H1 (cell line): ENCODE data around the gene FAM83G. TPM values are rescaled to one million over a fixed set of nuclear protein-coding genes. Genes with fewer than 3 reads are reported as not detected.

Experiments used
- CTCF ChIA-PET: fragments of 300-600 bp; sonication (Branson Sonifier 250); formaldehyde crosslinking; loops from one replicate; lab custom pipeline; 2021; ENCODE audit not compliant: partially characterized antibody; lab: Charles Lee
- POLR2A ChIA-PET: fragments of 300-600 bp; sonication (Branson Sonifier 250); formaldehyde crosslinking; loops from one replicate; lab custom pipeline; 2021; ENCODE audit warnings: inconsistent platforms; ENCODE audit not compliant: partially characterized antibody; lab: Charles Lee
- DNase-seq, 2 experiments: peaks; one replicate each; pipeline versions ENCODE4 v3.0.0 to v3.0.0-alpha.2; 2010 to 2022; ENCODE audit warnings: low spot score in 2 of 2, low read depth in 1 of 2, mixed read lengths in 1 of 2
- FAIRE-seq: peaks from 2 replicates; lab custom pipeline; 2011; peaks lifted over from hg19 to GRCh38; lab: Jason Lieb, UNC
- H2AFZ ChIP-seq: 2 replicates; pipeline ENCODE4 v1.8.1; 2012; ENCODE audit warnings: low read length, inconsistent platforms
- H2AK5ac ChIP-seq: 2 replicates; pipeline ENCODE4 v1.6.1; 2013; ENCODE audit warnings: low read depth, low read length
- H2BK120ac ChIP-seq: replicated peaks from 2 replicates; pipeline ENCODE3; 2013; ENCODE audit warnings: low read depth, low read length, inconsistent platforms
- H2BK12ac ChIP-seq: 2 replicates; pipeline ENCODE4 v1.6.1; 2013; ENCODE audit warnings: low read depth, low read length
- H2BK15ac ChIP-seq: 2 replicates; pipeline ENCODE4 v1.6.1; 2013; ENCODE audit warnings: low read length
- H2BK20ac ChIP-seq: 2 replicates; pipeline ENCODE4 v1.6.1; 2013; ENCODE audit warnings: low read length
- H2BK5ac ChIP-seq: 2 replicates; pipeline ENCODE4 v1.6.1; 2013; ENCODE audit warnings: low read depth, low read length
- H3K14ac ChIP-seq: 2 replicates; pipeline ENCODE4 v1.6.1; 2013; ENCODE audit warnings: inconsistent platforms; ENCODE audit not compliant: insufficient read length
- H3K18ac ChIP-seq: 2 replicates; pipeline ENCODE4 v1.6.1; 2013; ENCODE audit warnings: low read length; ENCODE audit errors: extremely low read depth
- H3K23ac ChIP-seq: 2 replicates; pipeline ENCODE4 v1.6.1; 2013; ENCODE audit warnings: inconsistent platforms; ENCODE audit not compliant: insufficient read length
- H3K23me2 ChIP-seq: 2 replicates; pipeline ENCODE4 v1.6.1; 2013; ENCODE audit warnings: low read depth, low read length
- H3K27ac ChIP-seq: 2 replicates; pipeline ENCODE4 v1.6.1; 2011; ENCODE audit warnings: low read depth, low read length, inconsistent platforms
- H3K27me3 ChIP-seq, 4 experiments: replicated peaks in 1 of 4; 1 replicate in 1 of 4; 2 replicates in 3 of 4; pipeline versions ENCODE4 v1.6.1 to v1.8.1; 2011 to 2013; ENCODE audit warnings: low read length in 3 of 4, mild to moderate bottlenecking in 3 of 4, inconsistent platforms in 2 of 4, mixed read lengths in 2 of 4, moderate library complexity in 1 of 4; ENCODE audit not compliant: control insufficient read depth in 3 of 4, insufficient read depth in 3 of 4; ENCODE audit errors: extremely low read depth in 1 of 4
- H3K36me3 ChIP-seq, 4 experiments: 2 replicates each; pipeline versions ENCODE4 v1.6.1 to v1.8.1; 2011 to 2013; ENCODE audit warnings: mild to moderate bottlenecking in 4 of 4, low read length in 3 of 4, moderate library complexity in 2 of 4, control low read depth in 1 of 4, inconsistent platforms in 1 of 4; ENCODE audit not compliant: insufficient read depth in 4 of 4, control insufficient read depth in 2 of 4
- H3K4ac ChIP-seq: replicated peaks from 2 replicates; pipeline ENCODE3; 2013; ENCODE audit warnings: low read length, low read depth, mixed read lengths, inconsistent platforms; ENCODE audit not compliant: insufficient read length
- H3K4me1 ChIP-seq, 4 experiments: replicated peaks in 1 of 4; 1 replicate in 1 of 4; 2 replicates in 3 of 4; pipeline versions ENCODE4 v1.6.1 to v1.8.1; 2011 to 2013; ENCODE audit warnings: low read length in 3 of 4, inconsistent platforms in 2 of 4, mixed read lengths in 1 of 4; ENCODE audit not compliant: insufficient read depth in 4 of 4, control insufficient read depth in 3 of 4
- H3K4me2 ChIP-seq, 2 experiments: 2 replicates each; pipeline versions ENCODE4 v1.6.1 to v1.8.1; 2011 to 2013; ENCODE audit warnings: low read depth in 2 of 2, low read length in 2 of 2, control low read depth in 1 of 2, inconsistent platforms in 1 of 2, mild to moderate bottlenecking in 1 of 2; ENCODE audit not compliant: insufficient read depth in 1 of 2
- H3K4me3 ChIP-seq, 4 experiments: fragments of 200-600, 300-600 bp in 1 of 4; sonication (generic), shearing (Covaris generic), sonication (Bioruptor Twin) in 1 of 4; 2 replicates each; pipeline versions ENCODE4 v1.5.1 to v1.8.1; 2011 to 2016; ENCODE audit warnings: low read length in 4 of 4, low read depth in 3 of 4, control low read depth in 2 of 4, inconsistent platforms in 2 of 4, mild to moderate bottlenecking in 2 of 4, mixed read lengths in 1 of 4, moderate library complexity in 1 of 4; ENCODE audit not compliant: insufficient read depth in 2 of 4; ENCODE audit errors: extremely low read depth in 1 of 4
- H3K56ac ChIP-seq: replicated peaks from 2 replicates; pipeline ENCODE3; 2013; ENCODE audit warnings: low read depth, mild to moderate bottlenecking, mixed read lengths, low read length, inconsistent platforms; ENCODE audit not compliant: insufficient read length
- H3K79me1 ChIP-seq: 2 replicates; pipeline ENCODE4 v1.6.1; 2013; ENCODE audit warnings: low read depth, low read length, control low read depth
- H3K79me2 ChIP-seq, 2 experiments: 2 replicates each; pipeline versions ENCODE4 v1.6.1 to v1.8.1; 2012 to 2013; ENCODE audit warnings: low read length in 2 of 2, mild to moderate bottlenecking in 2 of 2, inconsistent platforms in 1 of 2; ENCODE audit not compliant: insufficient read depth in 2 of 2, control insufficient read depth in 1 of 2
- H3K9ac ChIP-seq, 4 experiments: replicated peaks in 1 of 4; 1 replicate in 1 of 4; 2 replicates in 3 of 4; pipeline versions ENCODE4 v1.6.1 to v1.8.1; 2011 to 2013; ENCODE audit warnings: low read depth in 3 of 4, low read length in 3 of 4, control low read depth in 2 of 4, mild to moderate bottlenecking in 2 of 4, moderate library complexity in 2 of 4, inconsistent platforms in 1 of 4; ENCODE audit errors: extremely low read depth in 1 of 4
- H3K9me3 ChIP-seq, 2 experiments: 2 replicates each; pipeline versions ENCODE4 v1.6.1 to v1.8.1; 2012 to 2013; ENCODE audit warnings: mild to moderate bottlenecking in 2 of 2, moderate library complexity in 2 of 2, control low read depth in 1 of 2, inconsistent platforms in 1 of 2, low read depth in 1 of 2, low read length in 1 of 2, mixed read lengths in 1 of 2; ENCODE audit not compliant: insufficient read depth in 2 of 2
- H4K20me1 ChIP-seq, 2 experiments: replicated peaks in 1 of 2; 2 replicates each; pipeline versions ENCODE3 to v1.8.1; 2011 to 2013; ENCODE audit warnings: inconsistent platforms in 2 of 2, low read length in 2 of 2, mild to moderate bottlenecking in 1 of 2; ENCODE audit not compliant: insufficient read depth in 2 of 2, control insufficient read depth in 1 of 2
- H4K5ac ChIP-seq: 2 replicates; pipeline ENCODE4 v1.6.1; 2013; ENCODE audit warnings: low read length, low read depth, mixed read lengths, inconsistent platforms; ENCODE audit not compliant: insufficient read length
- H4K8ac ChIP-seq: 2 replicates; pipeline ENCODE4 v1.8.0; 2013; ENCODE audit warnings: mild to moderate bottlenecking, moderate library complexity, low read length, inconsistent platforms; ENCODE audit not compliant: insufficient read depth; ENCODE audit errors: extremely low read depth
- H4K91ac ChIP-seq: replicated peaks from 2 replicates; pipeline ENCODE3; 2013; ENCODE audit warnings: low read length, mixed read lengths, inconsistent platforms; ENCODE audit not compliant: insufficient read length
- BCL11A ChIP-seq, 2 experiments: IDR thresholded peaks; one replicate each; pipeline ENCODE4 v1.6.1; 2011; ENCODE audit warnings: low read depth in 2 of 2, low read length in 2 of 2, mild to moderate bottlenecking in 2 of 2
- EGR1 ChIP-seq: IDR thresholded peaks from 2 replicates; pipeline ENCODE4 v1.6.1; 2011; ENCODE audit warnings: low read depth, low read length, borderline replicate concordance
- GTF2F1 ChIP-seq: IDR thresholded peaks from 2 replicates; pipeline ENCODE4 v1.6.1; 2012; ENCODE audit warnings: low read depth, low read length, improper control_type of control experiment, borderline replicate concordance
- JUN ChIP-seq: IDR thresholded peaks from 2 replicates; pipeline ENCODE4 v1.6.1; 2011; ENCODE audit warnings: low read depth, mild to moderate bottlenecking, improper control_type of control experiment, low read length
- KDM5A ChIP-seq: fragments of 200-600 bp; IDR thresholded peaks from 2 replicates; pipeline ENCODE4 v1.7.1; 2012; ENCODE audit warnings: mild to moderate bottlenecking, low read length, inconsistent platforms, mixed read lengths
- POU5F1 ChIP-seq: IDR thresholded peaks from 2 replicates; pipeline ENCODE4 v1.6.1; 2011; ENCODE audit warnings: low read depth, mild to moderate bottlenecking, low read length, moderate library complexity
- RFX5 ChIP-seq: IDR thresholded peaks from 2 replicates; pipeline ENCODE4 v1.6.1; 2011; ENCODE audit warnings: low read depth, low read length, improper control_type of control experiment, borderline replicate concordance
- RXRA ChIP-seq: IDR thresholded peaks from 2 replicates; pipeline ENCODE4 v1.6.1; 2011; ENCODE audit warnings: low read depth, mild to moderate bottlenecking, low read length, moderate library complexity; ENCODE audit not compliant: insufficient read depth
- SIRT6 ChIP-seq: IDR thresholded peaks from one replicate; pipeline ENCODE4 v1.7.1; 2012; ENCODE audit warnings: low read length, inconsistent platforms
- SP1 ChIP-seq: IDR thresholded peaks from 2 replicates; pipeline ENCODE4 v1.6.1; 2011; ENCODE audit warnings: low read depth, low read length
- YY1 ChIP-seq: IDR thresholded peaks from 2 replicates; pipeline ENCODE4 v1.6.1; 2011; ENCODE audit warnings: low read depth, mild to moderate bottlenecking, low read length
- WGBS, 2 experiments: shearing (Covaris generic) in 1 of 2; methylation state at CpG; one replicate each; pipeline versions ENCODE4 v1.1.6 to v1.1.7; 2013 to 2015; ENCODE audit warnings: low lambda C conversion rate in 2 of 2, mixed read lengths in 2 of 2, inconsistent platforms in 1 of 2, low coverage in 1 of 2, missing lambda C conversion rate in 1 of 2; ENCODE audit not compliant: insufficient replicate concordance in 2 of 2, insufficient coverage in 1 of 2, insufficient read length in 1 of 2; ENCODE audit errors: extremely low coverage in 1 of 2, missing lambda C conversion rate in 1 of 2; 5-methylcytosine and 5-hydroxymethylcytosine counted together
- polyA plus RNA-seq, 7 experiments: library from polyadenylated mRNA; depleted of rRNA in 3 of 7; stranded (reverse) in 5 of 7; unstranded in 2 of 7; fragments of >200 nt in 5 of 7; fragments of 200-250 nt in 2 of 7; gene quantifications; 1 replicate in 5 of 7; 2 replicates in 1 of 7; 4 replicates in 1 of 7; pipeline versions ENCODE4 v1.2.1 to v1.2.3, GENCODE V29; 2011 to 2013; ENCODE audit warnings: missing spikeins in 2 of 7, mixed read lengths in 2 of 7
- total RNA-seq: library from RNA; stranded (reverse); fragmentation: NEBNext Ultra II Directional; extraction: Animal tissue kit (Norgen Biotek cat#: 25700); gene quantifications from 2 replicates; pipeline ENCODE4 v1.2.1, GENCODE V29; 2021

The FAM83G gene
- total and polyA plus RNA-seq, 2 of the 8 experiments (the other 6 are each of a cell fraction or from before 2014, with no cell fraction given), result 15.4 to 29.0 TPM

DNA sequence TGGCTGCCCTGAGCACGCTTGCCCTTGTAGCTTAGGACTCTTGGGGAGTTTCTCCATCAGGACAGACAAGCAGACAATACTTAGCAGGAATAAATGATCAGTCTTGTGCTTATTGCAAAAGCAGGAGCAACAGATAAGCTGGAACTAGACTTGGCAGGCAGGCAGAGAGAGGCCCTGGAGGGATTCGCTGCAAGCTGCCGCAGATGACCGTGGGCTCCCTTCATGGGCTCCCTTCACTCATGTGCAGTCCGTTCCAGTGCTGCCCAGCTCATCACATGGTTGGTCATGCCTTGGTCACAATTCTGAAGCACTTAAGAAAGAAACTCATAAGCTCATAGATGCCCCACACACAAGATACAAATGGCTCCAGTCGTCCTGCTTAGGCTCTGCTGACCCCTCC is 55.0 kb downstream of the FAM83G start:
- ChIA-PET POLR2A (no interaction called here), CTCF (interaction anchor here (0.6 to 2.6 kb wide), 3 partner anchors 9 to 47 kb away, joined by 4 to 10 read pairs (median 8); no protein-coding TSS in a partner anchor)
- Histone ChIP-seq H3K79me2 (no peaks in the 10 kb centered on the region), H2BK20ac (no peak overlapping the region), H3K4me2 (no peak overlapping the region), H4K5ac (no peak overlapping the region), H3K27ac (no peak overlapping the region), H3K9ac (no peak overlapping the region), H3K36me3 (no peaks in the 10 kb centered on the region), H3K23me2 (no peaks in the 10 kb centered on the region), H3K4me3 (no peak overlapping the region), H4K20me1 (no peaks in the 10 kb centered on the region), H3K14ac (no peak overlapping the region), H2BK120ac (no peak overlapping the region), H3K79me1 (no peaks in the 10 kb centered on the region), H3K23ac (no peak overlapping the region), H2BK5ac (no peak overlapping the region), H4K91ac (no peak overlapping the region), H3K18ac (no peak overlapping the region), H2AK5ac (no peak overlapping the region), H3K27me3 (no peaks in the 10 kb centered on the region), H2AFZ (0 out of 2 replicates have a peak overlapping the region, but pooled peaks have one; percentile 45), H2BK15ac (no peak overlapping the region), H3K4ac (no peak overlapping the region), H3K4me1 (no peaks in the 10 kb centered on the region; a peak in 1 of 7 replicates), H2BK12ac (no peak overlapping the region), H3K56ac (no peak overlapping the region), H4K8ac (no peak overlapping the region), H3K9me3 (no peaks in the 10 kb centered on the region)
- no peak for FAIRE-seq
- no peak for DNase-seq
- WGBS, 2 experiments, result 91% methylated on average over 6 of the region's 6 CpGs; no CpG with 5 or more reads in 1 of the 2 experiments
- TF ChIP-seq JUN (no peak), RFX5 (no peak), SIRT6 (no peak), RXRA (no peak), GTF2F1 (no peak), POU5F1 (no peak), KDM5A (no peak), SP1 (no peak), YY1 (no peak), BCL11A (IDR thresholded peaks at IDR 0.05; ENCODE audit: low read depth in 2 of 2, low read length in 2 of 2) (no peak), EGR1 (no peak)
